CD4-positive, alpha-beta T cell treated with Interleukin-12 subunit alpha and Interleukin-12 subunit beta, for 1 hour (primary cell): Measurements from ENCODE around the gene CHAT.

ENCODE experiments used
- DNase-seq: peaks from one replicate; pipeline ENCODE4 v3.0.0-alpha.2; 2020

CHAT gene

DNA sequence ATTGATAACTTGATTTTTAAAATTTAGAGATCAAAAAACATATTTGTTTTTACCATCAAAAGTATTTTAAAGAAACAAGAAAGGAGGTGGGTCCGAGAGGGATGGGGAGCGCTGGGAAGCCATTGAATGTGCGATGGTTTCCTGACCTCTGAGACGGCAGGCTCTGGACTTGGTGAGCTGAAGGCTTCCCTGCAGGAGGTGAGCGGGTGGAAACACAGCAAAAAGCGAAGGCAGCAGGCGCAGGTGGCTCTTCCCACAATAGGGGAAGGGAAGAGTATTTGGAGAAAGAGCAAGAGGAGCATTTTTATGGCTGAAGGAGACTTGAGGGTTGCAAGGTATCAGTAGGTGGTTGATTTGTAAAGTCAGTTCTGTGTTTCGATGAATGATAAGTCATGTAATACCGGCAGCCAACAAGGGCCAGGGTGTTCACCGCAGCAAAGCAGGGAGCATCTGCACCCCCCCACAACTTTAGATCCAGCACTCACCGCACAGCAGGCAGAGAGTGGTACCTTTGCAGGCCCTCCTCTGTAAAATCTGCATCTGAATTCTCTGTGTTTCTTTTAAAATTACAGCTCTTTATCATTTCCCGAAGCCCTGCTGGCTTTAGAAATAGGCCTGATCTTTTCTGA lies 76.2 kb downstream of the CHAT start:
- DNase-seq = no peak

DNA sequence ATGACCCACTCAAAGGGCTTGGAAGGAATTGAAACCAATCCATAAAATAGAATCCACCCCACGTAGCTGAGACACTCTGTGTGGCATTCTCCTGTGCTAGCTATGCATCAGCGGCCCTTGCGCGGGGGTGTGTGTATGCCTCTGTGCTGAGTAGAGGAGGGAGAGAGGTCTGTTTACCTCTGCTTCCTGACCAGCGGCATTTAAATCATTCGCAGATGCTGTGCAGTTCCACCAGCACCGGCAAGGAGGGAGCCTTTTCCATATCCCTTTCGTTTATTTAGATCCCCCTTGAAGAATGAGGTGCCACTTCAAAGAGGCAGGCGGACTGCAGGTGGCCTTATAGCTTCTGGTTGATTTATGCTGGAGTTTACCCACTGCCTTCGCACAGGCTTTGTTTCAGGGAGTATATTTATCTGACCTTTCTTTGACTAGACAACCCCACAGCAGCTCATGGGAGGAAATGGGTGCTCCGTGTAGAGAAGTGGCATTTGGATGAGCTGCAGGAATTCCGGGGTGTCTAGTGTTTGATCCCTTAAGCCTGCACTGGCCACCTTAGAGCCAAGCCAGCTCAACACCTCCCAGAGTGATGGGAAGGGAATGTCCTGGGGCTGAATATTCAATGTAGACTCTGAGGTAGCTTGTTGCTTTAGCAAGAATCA lies 77.0 kb downstream of the CHAT start:
- no peak for DNase-seq

DNA sequence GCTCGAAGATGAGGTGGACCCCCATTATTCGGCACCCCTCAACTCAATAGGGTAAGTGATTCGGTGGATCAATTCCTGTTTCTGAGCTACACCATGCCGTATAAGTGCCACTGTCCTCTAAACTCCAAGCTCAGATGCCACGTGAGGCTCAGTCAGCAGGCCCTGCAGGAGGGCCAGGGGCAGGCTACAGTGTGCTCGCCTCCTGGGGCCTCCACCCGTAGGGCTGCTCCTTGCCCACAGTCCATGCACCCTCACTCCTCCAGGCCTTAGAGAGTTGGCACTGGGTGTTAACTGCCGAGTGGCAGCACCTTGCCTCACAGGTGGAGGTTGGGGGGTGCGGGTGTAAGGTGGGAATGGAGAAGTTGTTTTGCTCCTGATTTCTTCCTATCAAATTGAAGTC lies 77.8 kb downstream of the CHAT start:
- no peak for DNase-seq

DNA sequence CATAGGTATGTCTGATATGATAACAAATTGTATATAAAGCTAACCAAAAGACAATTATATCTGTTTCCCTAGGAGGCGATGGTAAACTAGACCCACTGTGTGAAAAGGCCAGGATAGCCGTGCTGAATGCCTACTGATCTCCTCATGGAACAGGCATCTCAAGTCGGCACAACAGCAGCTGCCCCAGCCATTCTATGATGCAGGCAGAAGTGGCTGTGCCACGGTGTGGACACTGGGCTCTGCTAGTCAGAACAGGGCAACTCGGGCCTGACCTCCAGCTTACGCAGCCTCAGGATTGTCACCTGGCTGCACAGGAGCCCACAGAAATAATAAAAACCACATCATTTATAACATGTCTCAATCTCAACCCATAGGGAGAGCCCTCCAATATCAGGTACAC lies 80.6 kb downstream of the CHAT start:
- no peak for DNase-seq

GRCh38 chr10:49696311-49696710 lies 82.5 kb downstream of the CHAT start:
- no peak for DNase-seq

DNA sequence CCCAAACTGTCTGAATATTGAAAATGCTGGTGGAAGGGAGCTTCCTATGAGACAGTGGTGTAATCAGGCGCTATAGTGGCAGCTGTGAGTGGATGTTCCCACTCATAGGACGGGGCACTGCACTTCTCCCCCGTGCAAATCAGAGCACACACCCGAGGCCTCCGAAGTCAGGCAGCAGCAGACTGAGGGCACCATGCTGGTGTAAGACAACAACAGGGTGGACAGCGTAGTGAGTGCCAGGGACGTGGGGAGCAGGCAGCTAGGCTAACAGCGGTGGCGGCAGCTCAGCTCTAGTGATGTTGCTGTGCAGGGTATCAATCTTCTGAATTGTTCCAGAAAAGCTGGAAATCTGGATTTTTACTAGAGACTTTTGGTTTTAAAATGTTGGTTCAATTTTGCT lies 84.8 kb downstream of the CHAT start:
- DNase-seq = no peak

DNA sequence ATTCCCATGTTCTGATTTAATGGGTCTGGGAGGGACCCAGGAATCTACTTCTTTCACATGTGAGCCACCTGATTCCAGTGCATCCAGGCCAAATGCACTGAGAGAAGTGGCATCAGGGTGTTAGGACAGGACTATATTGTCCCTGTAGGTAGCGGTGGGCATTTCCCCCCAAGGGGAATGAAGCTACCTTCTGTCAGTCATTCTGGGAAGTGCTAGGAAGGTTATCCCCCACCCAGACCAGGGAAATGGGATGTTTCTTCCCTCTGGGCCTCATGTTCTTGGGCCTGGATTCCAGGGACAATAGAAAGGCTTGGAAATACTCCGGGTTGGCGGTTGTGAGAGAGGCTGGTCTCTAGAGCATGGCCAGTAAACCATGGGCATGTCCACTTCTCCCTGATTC lies 86.4 kb downstream of the CHAT start:
- DNase-seq = no peak

DNA sequence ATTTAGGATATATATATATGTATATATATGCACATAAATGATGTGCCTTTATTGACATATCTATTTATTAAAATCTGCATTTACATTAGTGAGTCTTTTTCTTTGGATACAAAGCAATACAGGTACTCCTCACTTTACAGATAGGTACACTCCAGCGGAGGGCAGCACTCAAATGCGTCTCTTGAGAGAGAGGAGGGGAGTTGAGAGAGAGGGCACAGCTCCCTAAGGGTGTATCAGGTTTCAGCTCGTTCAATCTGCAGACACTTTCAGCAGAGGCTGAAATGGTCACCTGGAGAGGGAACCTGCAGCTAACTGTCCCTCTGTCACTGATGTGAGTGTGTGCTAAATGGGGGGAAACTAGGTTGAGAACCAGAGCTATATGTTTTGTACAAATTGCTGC lies 87.2 kb downstream of the CHAT start:
- DNase-seq = no peak

DNA sequence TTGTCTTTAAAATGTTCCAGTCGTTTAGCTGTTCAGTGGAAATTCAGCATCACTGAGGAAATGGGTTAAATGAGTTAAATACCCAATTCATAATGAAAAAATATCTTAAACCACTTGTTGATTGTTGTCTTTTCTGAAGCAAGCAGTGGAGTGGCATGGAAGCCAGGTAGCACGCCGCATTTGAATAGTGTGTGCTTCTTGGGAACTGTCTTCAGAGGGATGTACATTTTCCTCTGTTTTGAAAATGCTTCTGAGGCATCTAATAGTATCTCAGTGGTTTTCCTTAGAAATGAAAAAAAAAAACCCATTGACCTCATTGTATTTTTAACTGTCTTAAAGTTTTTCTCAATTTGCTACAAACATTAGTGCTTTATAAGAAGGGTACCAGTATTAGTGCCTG lies 93.7 kb downstream of the CHAT start:
- no peak for DNase-seq

GRCh38 chr10:49709934-49710333 lies 96.1 kb downstream of the CHAT start:
- DNase-seq = no peak

DNA sequence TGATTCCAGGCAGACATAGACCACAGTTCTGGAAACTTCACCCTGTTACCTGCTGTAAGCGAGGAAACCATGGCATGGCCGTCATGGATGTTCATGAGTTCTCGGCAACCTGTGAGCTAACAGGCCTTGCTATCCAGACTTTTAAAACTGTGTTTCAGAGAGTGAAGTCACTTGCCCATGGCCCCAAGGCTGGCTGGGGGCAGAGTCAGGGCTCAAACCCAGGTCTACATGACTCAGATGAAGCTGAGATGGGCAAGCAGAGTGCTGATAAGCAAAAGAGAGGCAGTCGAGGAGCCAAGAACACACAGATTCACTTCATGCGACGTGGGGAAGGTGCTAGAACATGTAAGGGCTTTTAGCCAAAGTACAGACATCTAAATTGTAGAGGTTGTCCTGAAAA lies 97.1 kb downstream of the CHAT start:
- no peak for DNase-seq

GRCh38 chr10:49711481-49711880 lies 97.6 kb downstream of the CHAT start:
- no peak for DNase-seq

DNA sequence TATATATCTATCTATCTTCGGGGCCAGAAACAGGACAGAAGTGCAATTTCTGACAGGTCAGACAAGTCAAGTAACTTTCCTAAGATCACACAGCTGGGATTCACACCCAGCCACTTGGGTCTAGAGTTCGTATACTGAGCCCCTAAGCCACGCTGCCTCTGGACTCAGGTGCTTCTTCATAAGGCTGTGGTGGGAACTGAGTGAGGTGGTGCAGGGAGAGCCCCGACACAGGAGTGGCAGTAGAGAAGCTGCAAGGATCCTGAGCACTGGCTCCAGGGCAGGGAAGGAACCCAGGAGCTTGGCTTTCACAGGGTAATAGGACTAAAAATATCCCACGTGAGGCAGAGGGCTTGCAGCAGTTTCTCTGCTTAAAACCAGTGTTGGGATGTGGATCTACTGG lies 99.4 kb downstream of the CHAT start:
- no peak for DNase-seq
